ENCODE data around the gene ZBTB7B. TPM values are rescaled to one million over a fixed set of nuclear protein-coding genes. Genes with fewer than 3 reads are reported as not detected.
A peak's percentile ranks its signal among the peaks of the same experiment; 100 is the strongest.

The ZBTB7B gene
- total RNA-seq, 1 experiment from 2014 or later: 8.3 TPM

GRCh38 chr1:155057788-155058211, 55.2 kb downstream of the ZBTB7B start:
- no peak for DNase-seq (ENCODE audit: low spot score)

- no peak for DNase-seq (ENCODE audit: low spot score)
Observed at GRCh38 chr1:155060736-155061135, 58.1 kb downstream of the ZBTB7B start.

GRCh38 chr1:155061381-155062150, 59.0 kb downstream of the ZBTB7B start:
- peak; percentile 81 for DNase-seq (ENCODE audit: low spot score)

GRCh38 chr1:155062151-155062686, 59.6 kb downstream of the ZBTB7B start:
- no peak for DNase-seq (ENCODE audit: low spot score)

GRCh38 chr1:155062702-155063411, 60.3 kb downstream of the ZBTB7B start:
- no peak for DNase-seq (ENCODE audit: low spot score)

- peak; percentile 76 for DNase-seq (ENCODE audit: low spot score)
Observed at GRCh38 chr1:155063550-155064110, 61.0 kb downstream of the ZBTB7B start, which contains the start of gene EFNA4. Gene EFNA4, plus strand, starts transcription at chr1:155063740. Its CDS starts 84 bp downstream, at chr1:155063824.

- DNase-seq (ENCODE audit: low spot score): peak; percentile 42
Observed at GRCh38 chr1:155064111-155064831, 61.7 kb downstream of the ZBTB7B start.

GRCh38 chr1:155064832-155065429, 62.3 kb downstream of the ZBTB7B start:
- no peak for DNase-seq (ENCODE audit: low spot score)

- DNase-seq (ENCODE audit: low spot score): no peak
Observed at GRCh38 chr1:155066777-155067176, 64.2 kb downstream of the ZBTB7B start.

Other genes starting within 250 kb of the ZBTB7B start
- gene KCNN3, start 132.5 kb upstream of the ZBTB7B start, total RNA-seq (2014; rRNA removed; shearing (Covaris generic)): 0.06 and 0.41 TPM in 2 replicates
- 1.2 and 7.9 TPM in 2 replicates for gene PMVK, start 66.1 kb upstream of the ZBTB7B start, total RNA-seq (2014; rRNA removed; shearing (Covaris generic))
- gene PBXIP1, start 46.7 kb upstream of the ZBTB7B start, total RNA-seq (2014; rRNA removed; shearing (Covaris generic)): 22.8 and 31.2 TPM in 2 replicates
- gene PYGO2, start 41.0 kb upstream of the ZBTB7B start, total RNA-seq (2014; rRNA removed; shearing (Covaris generic)): 18.0 TPM in 2 replicates
- gene SHC1, start 32.1 kb upstream of the ZBTB7B start, total RNA-seq (2014; rRNA removed; shearing (Covaris generic)): 163 and 170 TPM in 2 replicates
- 170 and 248 TPM in 2 replicates for gene CKS1B, start 28.1 kb upstream of the ZBTB7B start, total RNA-seq (2014; rRNA removed; shearing (Covaris generic))
- gene FLAD1, start 19.5 kb upstream of the ZBTB7B start, total RNA-seq (2014; rRNA removed; shearing (Covaris generic)): 31.4 and 37.9 TPM in 2 replicates
- not detected in 2 replicates for gene LENEP, start 9.2 kb upstream of the ZBTB7B start, total RNA-seq (2014; rRNA removed; shearing (Covaris generic))
- not detected in 2 replicates for gene DCST2, start 31.0 kb downstream of the ZBTB7B start, total RNA-seq (2014; rRNA removed; shearing (Covaris generic))
- not detected in 2 replicates for gene DCST1, start 31.0 kb downstream of the ZBTB7B start, total RNA-seq (2014; rRNA removed; shearing (Covaris generic))
- 51.8 and 64.3 TPM in 2 replicates for gene ADAM15, start 48.5 kb downstream of the ZBTB7B start, total RNA-seq (2014; rRNA removed; shearing (Covaris generic))
- 24.4 and 26.9 TPM in 2 replicates for gene EFNA4, start 60.9 kb downstream of the ZBTB7B start, total RNA-seq (2014; rRNA removed; shearing (Covaris generic))
- 7.5 and 9.5 TPM in 2 replicates for gene EFNA3, start 76.0 kb downstream of the ZBTB7B start, total RNA-seq (2014; rRNA removed; shearing (Covaris generic))
- gene EFNA1, start 125.1 kb downstream of the ZBTB7B start, total RNA-seq (2014; rRNA removed; shearing (Covaris generic)): 14.6 and 28.0 TPM in 2 replicates
- gene SLC50A1, start 133.1 kb downstream of the ZBTB7B start, total RNA-seq (2014; rRNA removed; shearing (Covaris generic)): 35.8 and 40.5 TPM in 2 replicates
- gene DPM3, start 137.7 kb downstream of the ZBTB7B start, total RNA-seq (2014; rRNA removed; shearing (Covaris generic)): 53.2 and 72.4 TPM in 2 replicates
- 128 and 140 TPM in 2 replicates for gene KRTCAP2, start 170.5 kb downstream of the ZBTB7B start, total RNA-seq (2014; rRNA removed; shearing (Covaris generic))
- 0.37 and 1.1 TPM in 2 replicates for gene TRIM46, start 171.0 kb downstream of the ZBTB7B start, total RNA-seq (2014; rRNA removed; shearing (Covaris generic))
- gene THBS3, start 205.1 kb downstream of the ZBTB7B start, total RNA-seq (2014; rRNA removed; shearing (Covaris generic)): 2.8 and 3.9 TPM in 2 replicates
- gene MTX1, start 205.9 kb downstream of the ZBTB7B start, total RNA-seq (2014; rRNA removed; shearing (Covaris generic)): 79.5 and 82.1 TPM in 2 replicates